Skeletal muscle cell (primary cell): ENCODE results near the gene C4orf36.
"Not testable (repeated sequence)": the region's sequence is repeated elsewhere in the genome, so short reads cannot be mapped to it uniquely, and the experiment has no call there.

Source experiments
- DNase-seq: peaks from one replicate; pipeline ENCODE4 v3.0.0-alpha.2; 2010; ENCODE audit warnings: low read depth
- H3K4me3 ChIP-seq: 2 replicates; pipeline ENCODE4 v1.5.1; 2011; ENCODE audit warnings: low read depth, mild to moderate bottlenecking, control low read depth, low read length, moderate library complexity

Gene C4orf36

GRCh38 chr4:86917212-86918039, 25.2 kb upstream of the C4orf36 start:
- no peak for DNase-seq
- no peak overlapping the region for H3K4me3 ChIP-seq

- DNase-seq, result no peak
- H3K4me3 ChIP-seq, result no peak overlapping the region
These were observed 24.2 kb upstream of the C4orf36 start for GRCh38 chr4:86916392-86916791.

- no peak for DNase-seq
These were observed 18.8 kb upstream of the C4orf36 start for GRCh38 chr4:86910820-86911684.

GRCh38 chr4:86910369-86910768, 18.1 kb upstream of the C4orf36 start:
- DNase-seq, result no peak
- H3K4me3 ChIP-seq, result no peak overlapping the region

More at GRCh38 chr4:86910820-86911684, 18.8 kb upstream of the C4orf36 start:
- no peak overlapping the region for H3K4me3 ChIP-seq

GRCh38 chr4:86909546-86910295, 17.5 kb upstream of the C4orf36 start:
- DNase-seq, result no peak

GRCh38 chr4:86908251-86908657, 16.0 kb upstream of the C4orf36 start:
- peak; percentile 33 for DNase-seq
- H3K4me3 ChIP-seq, result no peak overlapping the region

More at GRCh38 chr4:86909546-86910295, 17.5 kb upstream of the C4orf36 start:
- H3K4me3 ChIP-seq, result no peak overlapping the region

GRCh38 chr4:86901864-86902263, 9.6 kb upstream of the C4orf36 start:
- H3K4me3 ChIP-seq, result no peak overlapping the region
- no peak for DNase-seq

GRCh38 chr4:86898562-86898961, 6.3 kb upstream of the C4orf36 start:
- DNase-seq, result no peak
- H3K4me3 ChIP-seq, result no peak overlapping the region

GRCh38 chr4:86896596-86896995, 4.4 kb upstream of the C4orf36 start:
- H3K4me3 ChIP-seq, result no peak overlapping the region
- no peak for DNase-seq

GRCh38 chr4:86895692-86896488, 3.7 kb upstream of the C4orf36 start:
- peak; percentile 29 for DNase-seq

GRCh38 chr4:86894455-86894854, 2.2 kb upstream of the C4orf36 start:
- no peak for DNase-seq

More at GRCh38 chr4:86895692-86896488, 3.7 kb upstream of the C4orf36 start:
- H3K4me3 ChIP-seq, result no peak overlapping the region

GRCh38 chr4:86893136-86893535, 914 bp upstream of the C4orf36 start:
- DNase-seq, result no peak
- no peak overlapping the region for H3K4me3 ChIP-seq

More at GRCh38 chr4:86894455-86894854, 2.2 kb upstream of the C4orf36 start:
- no peak overlapping the region for H3K4me3 ChIP-seq

GRCh38 chr4:86892636-86892960, 376 bp upstream of the C4orf36 start:
- peak overlapping the region; percentile 73 for H3K4me3 ChIP-seq
- DNase-seq, result no peak

- no peak overlapping the region for H3K4me3 ChIP-seq
- no peak for DNase-seq
These were observed 1.4 kb downstream of the C4orf36 start for GRCh38 chr4:86890790-86891189.

GRCh38 chr4:86879641-86880040, 12.6 kb downstream of the C4orf36 start:
- H3K4me3 ChIP-seq, result no peak overlapping the region
- no peak for DNase-seq

GRCh38 chr4:86878640-86879039, 13.6 kb downstream of the C4orf36 start:
- no peak for DNase-seq
- no peak overlapping the region for H3K4me3 ChIP-seq

GRCh38 chr4:86876894-86877685, 15.1 kb downstream of the C4orf36 start:
- DNase-seq, result no peak

GRCh38 chr4:86875436-86875835, 16.8 kb downstream of the C4orf36 start:
- DNase-seq, result not testable (repeated sequence)

More at GRCh38 chr4:86876894-86877685, 15.1 kb downstream of the C4orf36 start:
- no peak overlapping the region for H3K4me3 ChIP-seq

More at GRCh38 chr4:86875436-86875835, 16.8 kb downstream of the C4orf36 start:
- not testable (repeated sequence) for H3K4me3 ChIP-seq
